ENCODE results near the gene ELK3. TPM values are rescaled to one million over a fixed set of nuclear protein-coding genes. Genes with fewer than 3 reads are reported as not detected.

Gene ELK3
- total and polyA plus RNA-seq, 8 donors: 2.2 to 21.7 (median 12.7) TPM

GRCh38 chr12:96295532-96296160 is 101.5 kb downstream of the ELK3 start:
- Histone ChIP-seq H3K27me3 (no peaks in the 10 kb centered on the region), H3K27ac (no peak overlapping the region), H3K9me3 (no peaks in the 10 kb centered on the region), H3K4me3 (no peak overlapping the region), H3K36me3 (peaks cover 0 to 71% (median 45%) of the 10 kb centered on the region in 4 donors), H3K4me1 (no peaks in the 10 kb centered on the region)
- intact Hi-C loops (cut with DNase I; ENCODE audit: low total_unique reads): no loop called here
- TF ChIP-seq CTCF (IDR thresholded peaks at IDR 0.05): no peak
- no peak for TF ChIP-seq POLR2A (IDR thresholded peaks at IDR 0.05)
- no peak for TF ChIP-seq EP300 (IDR thresholded peaks at IDR 0.05)
- TF ChIP-seq POLR2AphosphoS5 (IDR thresholded peaks at IDR 0.05): no peak
- WGBS, 5 donors: 87 to 95% (median 91%) methylated on average over 6 of the region's 6 CpGs
- DNase-seq: no peak

- intact Hi-C loops (cut with DNase I; ENCODE audit: low total_unique reads): no loop called here
- TF ChIP-seq POLR2AphosphoS5 (IDR thresholded peaks at IDR 0.05) (no peak), POLR2A (IDR thresholded peaks at IDR 0.05) (no peak), CTCF (IDR thresholded peaks at IDR 0.05) (no peak)
- peaks cover 0 to 57% (median 41%) of the 10 kb centered on the region in 4 donors for H3K36me3 ChIP-seq
These were observed 103.3 kb downstream of the ELK3 start for GRCh38 chr12:96297504-96297903.

GRCh38 chr12:96300064-96300463 is 105.9 kb downstream of the ELK3 start:
- intact Hi-C loops (cut with DNase I; ENCODE audit: low total_unique reads): no loop called here
- no peak for DNase-seq
- H3K9me3 ChIP-seq: no peaks in the 10 kb centered on the region
- H3K4me1 ChIP-seq: peaks cover 0 to 9% (median 0%) of the 10 kb centered on the region in 4 donors
- H3K36me3 ChIP-seq: peaks cover 0 to 38% (median 33%) of the 10 kb centered on the region in 4 donors
- H3K27ac ChIP-seq: no peak overlapping the region
- WGBS, 5 donors: 87 to 94% (median 93%) methylated on average over 5 of the region's 5 CpGs
- TF ChIP-seq POLR2A (IDR thresholded peaks at IDR 0.05) (no peak), POLR2AphosphoS5 (IDR thresholded peaks at IDR 0.05) (no peak)
- H3K27me3 ChIP-seq: no peaks in the 10 kb centered on the region
- no peak overlapping the region for H3K4me3 ChIP-seq

More at GRCh38 chr12:96297504-96297903, 103.3 kb downstream of the ELK3 start:
- no peak for DNase-seq
- Histone ChIP-seq H3K27ac (no peak overlapping the region), H3K27me3 (no peaks in the 10 kb centered on the region), H3K4me1 (no peaks in the 10 kb centered on the region), H3K9me3 (no peaks in the 10 kb centered on the region), H3K4me3 (no peak overlapping the region)
- 86 to 94% (median 90%) methylated on average over 4 of the region's 4 CpGs for WGBS, 5 donors

GRCh38 chr12:96301732-96302131 is 107.6 kb downstream of the ELK3 start:
- TF ChIP-seq POLR2AphosphoS5 (IDR thresholded peaks at IDR 0.05) (no peak), EP300 (IDR thresholded peaks at IDR 0.05) (no peak), POLR2A (IDR thresholded peaks at IDR 0.05) (no peak), CTCF (IDR thresholded peaks at IDR 0.05) (no peak)
- no peaks in the 10 kb centered on the region for H3K9me3 ChIP-seq
- H3K27me3 ChIP-seq: no peaks in the 10 kb centered on the region
- peaks cover 0 to 31% (median 28%) of the 10 kb centered on the region in 4 donors for H3K36me3 ChIP-seq
- H3K4me1 ChIP-seq: peaks cover 0 to 9% (median 0%) of the 10 kb centered on the region in 4 donors
- H3K4me3 ChIP-seq: no peak overlapping the region
- no peak overlapping the region for H3K27ac ChIP-seq
- WGBS, 5 donors: 83 to 99% (median 95%) methylated on average over 4 of the region's 4 CpGs
- DNase-seq: no peak
- intact Hi-C loops (cut with DNase I; ENCODE audit: low total_unique reads): no loop called here

GRCh38 chr12:96302687-96303310 is 108.6 kb downstream of the ELK3 start:
- Histone ChIP-seq H3K27ac (no peak overlapping the region), H3K4me1 (peaks cover 0 to 9% (median 0%) of the 10 kb centered on the region in 4 donors), H3K36me3 (peaks cover 0 to 24% (median 17%) of the 10 kb centered on the region in 4 donors), H3K9me3 (no peaks in the 10 kb centered on the region), H3K27me3 (no peaks in the 10 kb centered on the region), H3K4me3 (no peak overlapping the region)
- no peak for DNase-seq
- intact Hi-C loops (cut with DNase I; ENCODE audit: low total_unique reads): no loop called here
- 49 to 68% (median 64%) methylated on average over 2 of the region's 2 CpGs for WGBS, 5 donors
- no peak for TF ChIP-seq POLR2AphosphoS5 (IDR thresholded peaks at IDR 0.05)
- no peak for TF ChIP-seq CTCF (IDR thresholded peaks at IDR 0.05)
- TF ChIP-seq POLR2A (IDR thresholded peaks at IDR 0.05): no peak
- no peak for TF ChIP-seq EP300 (IDR thresholded peaks at IDR 0.05)

Data from stomach (tissue), 9 donors.